Measurements from ENCODE around the gene ATP11B.
"Not testable (repeated sequence)": the region's sequence is repeated elsewhere in the genome, so short reads cannot be mapped to it uniquely, and the experiment has no call there.

ATP11B gene

GRCh38 chr3:182837855-182838454 lies 44.7 kb downstream of the ATP11B start:
- DNase-seq (ENCODE audit: low read depth): no peak

GRCh38 chr3:182843478-182843877 lies 50.2 kb downstream of the ATP11B start:
- no peak for DNase-seq (ENCODE audit: low read depth)

GRCh38 chr3:182848906-182849305 lies 55.6 kb downstream of the ATP11B start:
- DNase-seq (ENCODE audit: low read depth): no peak

GRCh38 chr3:182855076-182855475 lies 61.8 kb downstream of the ATP11B start:
- no peak for DNase-seq (ENCODE audit: low read depth)

GRCh38 chr3:182861348-182861747 lies 68.0 kb downstream of the ATP11B start:
- DNase-seq (ENCODE audit: low read depth): no peak

- DNase-seq (ENCODE audit: low read depth): no peak
These were observed 69.0 kb downstream of the ATP11B start for GRCh38 chr3:182862159-182862860.

GRCh38 chr3:182869059-182869458 lies 75.8 kb downstream of the ATP11B start:
- DNase-seq (ENCODE audit: low read depth): no peak

GRCh38 chr3:182870917-182871316 lies 77.6 kb downstream of the ATP11B start:
- not testable (repeated sequence) for DNase-seq (ENCODE audit: low read depth)

GRCh38 chr3:182879031-182879611 lies 85.8 kb downstream of the ATP11B start:
- no peak for DNase-seq (ENCODE audit: low read depth)

- no peak for DNase-seq (ENCODE audit: low read depth)
These were observed 93.2 kb downstream of the ATP11B start for GRCh38 chr3:182886497-182886896.

- no peak for DNase-seq (ENCODE audit: low read depth)
These were observed 96.8 kb downstream of the ATP11B start for GRCh38 chr3:182889948-182890629.

- no peak for DNase-seq (ENCODE audit: low read depth)
These were observed 98.1 kb downstream of the ATP11B start for GRCh38 chr3:182891364-182891763.

- no peak for DNase-seq (ENCODE audit: low read depth)
These were observed 98.9 kb downstream of the ATP11B start for GRCh38 chr3:182892226-182892625.

GRCh38 chr3:182895513-182896112 lies 102.3 kb downstream of the ATP11B start:
- DNase-seq (ENCODE audit: low read depth): no peak

GRCh38 chr3:182896553-182896952 lies 103.2 kb downstream of the ATP11B start:
- no peak for DNase-seq (ENCODE audit: low read depth)

- DNase-seq (ENCODE audit: low read depth): no peak
These were observed 108.9 kb downstream of the ATP11B start for GRCh38 chr3:182902236-182902635.

- DNase-seq (ENCODE audit: low read depth): no peak
These were observed 110.9 kb downstream of the ATP11B start for GRCh38 chr3:182904164-182904563.

- DNase-seq (ENCODE audit: low read depth): no peak
These were observed 112.3 kb downstream of the ATP11B start for GRCh38 chr3:182905623-182906022.

- no peak for DNase-seq (ENCODE audit: low read depth)
These were observed 112.7 kb downstream of the ATP11B start for GRCh38 chr3:182906036-182906435.

GRCh38 chr3:182908471-182908870 lies 115.2 kb downstream of the ATP11B start:
- no peak for DNase-seq (ENCODE audit: low read depth)

GRCh38 chr3:182909318-182910040 lies 116.2 kb downstream of the ATP11B start:
- DNase-seq (ENCODE audit: low read depth): no peak
